ES-I3 (cell line): Measurements from ENCODE around the gene LTC4S.

Experiments
- H3K36me3 ChIP-seq: 2 replicates; pipeline ENCODE4 v1.6.1; 2013; ENCODE audit warnings: mild to moderate bottlenecking, low read length, control low read depth, moderate library complexity; ENCODE audit not compliant: insufficient read depth
- H3K4me1 ChIP-seq: 2 replicates; pipeline ENCODE4 v1.6.1; 2013; ENCODE audit warnings: mild to moderate bottlenecking, control low read depth, low read length; ENCODE audit not compliant: insufficient read depth
- H3K9ac ChIP-seq: 2 replicates; pipeline ENCODE4 v1.6.1; 2013; ENCODE audit warnings: low read depth, mild to moderate bottlenecking, low read length, moderate library complexity
- H3K9me3 ChIP-seq: 2 replicates; pipeline ENCODE4 v1.6.1; 2013; ENCODE audit warnings: mild to moderate bottlenecking, low read length, moderate library complexity; ENCODE audit not compliant: control insufficient read depth, insufficient read depth

Gene LTC4S

DNA sequence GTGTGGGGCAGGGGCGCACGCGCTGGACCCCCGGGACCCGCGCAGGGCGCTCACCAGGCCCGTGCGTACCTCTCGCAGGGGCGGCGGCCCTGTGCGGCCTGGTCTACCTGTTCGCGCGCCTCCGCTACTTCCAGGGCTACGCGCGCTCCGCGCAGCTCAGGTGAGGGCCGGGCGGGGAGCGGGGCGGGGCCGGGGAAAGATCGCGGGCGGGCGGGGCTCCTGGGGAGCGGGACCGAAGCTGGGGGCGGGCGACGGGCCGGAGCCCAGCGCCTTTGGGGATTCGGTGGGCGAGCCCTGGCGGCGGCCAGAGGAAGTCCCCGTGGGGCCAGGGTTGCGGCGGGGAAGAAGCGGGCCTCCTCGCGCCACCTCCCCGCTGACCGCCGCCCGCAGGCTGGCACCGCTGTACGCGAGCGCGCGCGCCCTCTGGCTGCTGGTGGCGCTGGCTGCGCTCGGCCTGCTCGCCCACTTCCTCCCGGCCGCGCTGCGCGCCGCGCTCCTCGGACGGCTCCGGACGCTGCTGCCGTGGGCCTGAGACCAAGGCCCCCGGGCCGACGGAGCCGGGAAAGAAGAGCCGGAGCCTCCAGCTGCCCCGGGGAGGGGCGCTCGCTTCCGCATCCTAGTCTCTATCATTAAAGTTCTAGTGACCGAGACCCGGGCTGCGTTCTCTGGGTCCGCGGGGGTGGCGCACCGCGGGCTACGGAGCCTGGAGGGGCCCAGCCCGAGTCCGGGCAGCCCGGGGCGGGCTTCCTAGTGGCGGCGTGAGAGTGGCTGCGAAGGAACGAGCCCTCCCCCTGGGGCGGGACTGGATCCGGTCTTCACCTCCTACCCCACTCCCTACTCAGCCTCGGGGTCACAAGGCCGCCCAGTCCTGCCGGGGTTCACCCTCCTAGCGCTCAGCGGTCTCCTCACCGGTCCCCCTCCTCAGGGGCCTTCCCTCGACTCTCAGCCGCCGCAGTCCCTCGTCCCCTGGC lies 2.4 kb downstream of the LTC4S start:
- peaks cover 6% of the 10 kb centered on the region; the same call in 1 of the 2 replicates for H3K4me1 ChIP-seq
- H3K36me3 ChIP-seq: no peaks in the 10 kb centered on the region
- peak overlapping the region; percentile 86 for H3K9ac ChIP-seq
- no peaks in the 10 kb centered on the region for H3K9me3 ChIP-seq

DNA sequence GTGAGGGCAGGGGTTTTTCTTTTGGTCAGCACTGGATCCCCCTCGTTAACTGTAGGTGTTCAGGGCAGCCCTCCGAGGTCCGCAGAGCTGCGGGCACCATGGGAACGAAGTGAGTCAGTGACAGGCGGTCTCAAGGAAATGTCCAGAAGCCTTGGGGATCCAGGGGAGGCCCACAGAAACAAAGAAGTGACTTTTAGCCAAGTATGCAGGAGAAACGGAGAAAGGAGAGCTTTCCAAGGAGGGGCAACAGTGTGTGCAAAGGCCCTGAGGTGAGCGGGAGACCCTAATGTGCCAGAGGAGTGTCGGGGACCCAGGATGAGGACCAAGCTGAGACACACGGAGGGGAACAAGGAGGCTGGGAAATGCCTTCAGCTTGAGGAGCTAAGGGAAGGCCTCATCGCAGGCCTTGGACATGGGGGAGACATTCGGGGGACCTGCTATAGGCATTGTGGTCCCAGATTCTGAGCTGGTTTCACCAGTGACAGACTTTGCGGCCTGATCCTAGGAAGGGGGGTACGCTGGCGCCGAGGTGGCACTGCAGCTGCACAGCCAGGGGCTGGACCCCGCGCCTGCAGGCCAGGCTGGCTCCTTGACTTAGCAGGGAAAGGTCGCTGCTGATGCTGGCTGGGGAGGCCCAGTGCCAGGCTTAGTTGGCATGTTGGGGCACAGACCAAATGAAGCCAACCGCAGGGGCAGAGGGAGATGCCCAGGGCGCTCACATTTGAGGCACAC lies 3.3 kb downstream of the LTC4S start:
- peak overlapping the region; percentile 86; the same call in 1 of the 2 replicates for H3K9ac ChIP-seq

DNA sequence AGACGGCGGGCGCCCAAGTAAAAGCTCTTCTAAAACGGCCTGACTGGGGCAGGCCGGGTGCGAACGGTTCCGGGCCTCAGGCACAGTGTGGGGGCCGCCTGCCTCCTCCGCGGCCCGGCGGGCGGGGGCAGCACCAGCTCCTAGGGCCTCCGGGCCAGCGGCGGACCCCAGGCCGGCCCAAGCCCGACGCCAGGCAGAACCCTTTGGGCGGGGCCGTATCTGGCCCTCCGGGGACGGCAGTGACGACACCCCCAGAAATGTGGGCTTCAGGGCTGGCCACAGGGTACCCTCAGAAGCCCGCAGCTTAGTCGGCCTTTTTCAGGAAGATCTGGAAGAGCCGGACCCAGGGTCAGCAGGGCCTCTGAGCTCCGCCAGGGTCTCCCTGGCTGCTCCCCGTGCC lies 4.0 kb downstream of the LTC4S start:
- H3K36me3 ChIP-seq: no peaks in the 10 kb centered on the region
- no peak overlapping the region for H3K9ac ChIP-seq
- H3K4me1 ChIP-seq: peaks cover 9% of the 10 kb centered on the region; the same call in 1 of the 2 replicates
- no peaks in the 10 kb centered on the region for H3K9me3 ChIP-seq

More for the DNA sequence above, 3.3 kb downstream of the LTC4S start:
- Histone ChIP-seq H3K36me3 (no peaks in the 10 kb centered on the region), H3K4me1 (peaks cover 6% of the 10 kb centered on the region; the same call in 1 of the 2 replicates), H3K9me3 (no peaks in the 10 kb centered on the region)

DNA sequence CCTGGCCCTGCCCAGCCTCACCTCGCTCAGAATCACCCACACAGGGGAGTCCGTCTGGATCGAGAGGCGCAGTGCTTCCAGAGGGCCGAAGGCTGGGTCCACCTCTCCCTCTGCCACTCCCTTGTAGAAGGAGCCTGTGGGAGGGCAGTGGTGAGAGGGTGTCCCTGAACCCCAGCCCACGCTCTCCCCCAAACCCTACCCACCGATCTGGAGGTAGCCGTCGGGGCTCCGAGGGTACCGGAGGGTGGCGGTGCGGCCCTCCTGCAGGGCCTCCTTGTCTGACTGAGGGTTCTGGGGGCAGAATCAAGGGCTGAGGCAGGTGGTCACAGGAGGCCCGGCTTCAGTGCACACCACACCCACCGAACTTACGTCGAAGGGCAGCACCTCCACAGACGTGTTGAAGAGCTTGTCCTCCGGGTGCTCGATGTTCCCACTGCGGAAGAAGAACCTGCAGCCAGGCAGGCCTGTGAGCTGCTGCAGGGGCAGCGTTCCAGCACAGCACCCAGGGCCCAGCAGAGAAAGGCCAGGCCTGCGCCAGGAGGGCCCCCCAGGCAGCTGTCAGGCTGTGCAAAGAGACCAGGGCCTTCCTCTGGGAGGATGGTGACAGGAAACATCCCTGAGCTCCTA lies 4.5 kb downstream of the LTC4S start:
- Histone ChIP-seq H3K4me1 (peaks cover 14% of the 10 kb centered on the region), H3K9me3 (no peaks in the 10 kb centered on the region), H3K36me3 (no peaks in the 10 kb centered on the region), H3K9ac (no peak overlapping the region)

DNA sequence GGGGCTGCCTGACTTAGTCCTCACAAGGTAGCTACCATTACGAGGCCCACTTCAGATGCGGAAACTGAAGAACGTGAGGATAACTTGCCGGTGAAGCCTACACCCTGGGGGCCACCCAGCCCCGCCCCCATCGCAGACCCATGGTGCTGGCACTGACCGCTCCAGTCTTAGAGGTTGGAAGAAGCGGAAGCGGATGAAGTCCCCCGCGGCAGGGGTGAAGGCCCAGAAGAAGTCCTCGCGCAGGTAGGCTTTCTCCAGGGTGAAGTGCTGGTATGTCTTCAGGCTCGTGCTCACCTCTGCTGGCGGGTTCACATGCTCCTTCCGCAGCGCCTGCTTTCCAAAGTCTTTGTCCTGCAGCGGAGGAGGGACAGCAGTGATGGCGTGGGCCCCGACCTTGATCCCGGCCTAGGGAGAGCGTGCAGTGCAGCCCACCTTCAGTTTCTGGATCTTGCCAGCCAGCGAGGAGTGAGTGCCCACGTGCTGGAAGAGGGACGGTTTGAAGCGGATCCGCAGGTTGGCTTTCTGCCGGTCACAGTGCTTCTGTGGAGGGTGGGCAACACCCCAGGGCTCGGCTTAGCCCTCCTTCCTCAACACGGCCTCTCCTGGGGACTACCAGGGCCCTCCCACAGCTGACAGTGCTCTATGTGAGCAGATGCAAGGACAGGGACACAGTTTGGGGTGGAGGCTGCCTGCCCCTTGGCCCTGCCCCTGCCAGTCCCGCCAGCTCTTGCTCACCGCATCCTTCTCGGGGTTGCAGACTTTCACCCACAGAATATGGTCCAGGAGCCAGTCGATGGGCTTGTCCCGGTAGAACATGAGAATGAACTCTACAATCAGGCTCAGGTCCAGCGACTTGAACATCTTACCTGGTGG lies 5.2 kb downstream of the LTC4S start:
- Histone ChIP-seq H3K36me3 (no peaks in the 10 kb centered on the region), H3K9ac (no peak overlapping the region), H3K9me3 (no peaks in the 10 kb centered on the region), H3K4me1 (peaks cover 15% of the 10 kb centered on the region)

DNA sequence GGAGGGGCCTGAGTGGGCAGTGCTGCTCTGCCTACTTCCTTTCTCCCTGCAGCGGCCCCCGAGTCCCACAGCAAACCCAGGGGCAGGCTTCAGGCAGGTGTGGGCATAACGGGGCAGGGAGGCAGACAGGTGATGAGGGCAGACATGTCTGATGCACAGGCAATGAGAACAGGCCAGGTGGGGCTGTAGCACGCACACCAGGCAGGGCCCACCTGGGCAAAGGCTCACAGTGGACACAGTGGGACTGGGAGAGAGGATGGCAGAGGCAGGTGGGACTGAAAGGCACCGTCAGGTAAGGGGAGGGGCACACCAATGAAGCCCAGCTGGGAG lies 5.8 kb downstream of the LTC4S start:
- no peaks in the 10 kb centered on the region for H3K9me3 ChIP-seq
- no peak overlapping the region for H3K9ac ChIP-seq
- peaks cover 10% of the 10 kb centered on the region for H3K4me1 ChIP-seq
- H3K36me3 ChIP-seq: no peaks in the 10 kb centered on the region

DNA sequence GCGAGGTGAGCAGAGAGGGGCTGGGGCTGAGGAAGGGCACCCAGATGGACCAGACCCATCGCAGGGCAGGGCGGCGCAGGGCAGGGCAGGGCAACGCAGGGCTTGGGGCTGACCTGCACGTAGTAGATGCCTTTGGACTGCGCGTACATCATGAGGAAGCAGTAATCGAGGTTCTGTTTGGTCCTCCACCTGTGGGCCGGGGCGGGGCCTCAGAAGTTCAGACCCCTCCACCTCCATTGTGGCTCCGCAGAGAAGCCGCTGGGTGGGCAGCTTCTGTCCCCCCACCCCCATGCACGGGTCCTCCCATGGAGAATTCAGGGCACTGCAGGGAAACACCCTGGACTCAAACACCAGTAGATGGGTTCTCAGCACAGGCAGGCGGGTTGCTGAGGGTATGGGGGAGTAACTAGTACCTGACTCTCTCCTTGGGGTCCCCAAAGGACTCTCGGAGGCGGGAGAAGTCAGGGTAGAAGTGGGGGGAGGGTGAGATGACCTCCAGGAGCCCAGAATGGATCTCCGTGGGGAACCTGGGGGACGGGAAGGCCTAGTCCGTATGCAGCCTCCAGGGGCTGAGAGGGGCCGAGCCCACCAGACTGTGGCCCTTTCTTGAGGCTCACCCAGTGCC lies 6.4 kb downstream of the LTC4S start:
- H3K9me3 ChIP-seq: no peaks in the 10 kb centered on the region
- H3K36me3 ChIP-seq: no peaks in the 10 kb centered on the region
- no peak overlapping the region for H3K9ac ChIP-seq
- H3K4me1 ChIP-seq: peaks cover 9% of the 10 kb centered on the region

DNA sequence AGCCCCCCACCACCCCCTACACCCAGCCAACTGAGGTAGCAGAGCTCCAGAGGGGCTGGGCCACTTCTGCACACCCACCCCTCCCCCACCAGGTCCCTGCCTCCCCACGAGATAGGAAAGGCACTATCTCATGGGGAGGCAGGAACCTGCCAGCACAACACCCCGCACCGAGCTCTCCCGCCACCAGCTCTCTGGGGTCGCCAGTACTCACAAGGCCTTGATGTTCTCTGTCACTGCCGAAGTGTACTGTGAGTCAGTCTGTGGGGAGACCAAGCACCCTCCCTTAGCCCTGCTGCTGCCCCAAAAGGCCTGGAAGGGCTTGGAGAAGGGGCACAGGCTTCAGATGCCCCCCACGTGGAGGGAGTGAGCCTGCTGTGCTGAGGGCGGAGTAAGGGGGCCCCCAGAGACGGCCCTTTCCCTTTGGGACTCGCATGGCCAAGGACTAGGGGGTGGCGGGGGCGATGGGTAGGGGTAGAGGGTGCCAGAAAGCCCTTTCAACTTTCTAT lies 7.0 kb downstream of the LTC4S start:
- Histone ChIP-seq H3K36me3 (no peaks in the 10 kb centered on the region), H3K9ac (no peak overlapping the region), H3K4me1 (peaks cover 9% of the 10 kb centered on the region), H3K9me3 (no peaks in the 10 kb centered on the region)

DNA sequence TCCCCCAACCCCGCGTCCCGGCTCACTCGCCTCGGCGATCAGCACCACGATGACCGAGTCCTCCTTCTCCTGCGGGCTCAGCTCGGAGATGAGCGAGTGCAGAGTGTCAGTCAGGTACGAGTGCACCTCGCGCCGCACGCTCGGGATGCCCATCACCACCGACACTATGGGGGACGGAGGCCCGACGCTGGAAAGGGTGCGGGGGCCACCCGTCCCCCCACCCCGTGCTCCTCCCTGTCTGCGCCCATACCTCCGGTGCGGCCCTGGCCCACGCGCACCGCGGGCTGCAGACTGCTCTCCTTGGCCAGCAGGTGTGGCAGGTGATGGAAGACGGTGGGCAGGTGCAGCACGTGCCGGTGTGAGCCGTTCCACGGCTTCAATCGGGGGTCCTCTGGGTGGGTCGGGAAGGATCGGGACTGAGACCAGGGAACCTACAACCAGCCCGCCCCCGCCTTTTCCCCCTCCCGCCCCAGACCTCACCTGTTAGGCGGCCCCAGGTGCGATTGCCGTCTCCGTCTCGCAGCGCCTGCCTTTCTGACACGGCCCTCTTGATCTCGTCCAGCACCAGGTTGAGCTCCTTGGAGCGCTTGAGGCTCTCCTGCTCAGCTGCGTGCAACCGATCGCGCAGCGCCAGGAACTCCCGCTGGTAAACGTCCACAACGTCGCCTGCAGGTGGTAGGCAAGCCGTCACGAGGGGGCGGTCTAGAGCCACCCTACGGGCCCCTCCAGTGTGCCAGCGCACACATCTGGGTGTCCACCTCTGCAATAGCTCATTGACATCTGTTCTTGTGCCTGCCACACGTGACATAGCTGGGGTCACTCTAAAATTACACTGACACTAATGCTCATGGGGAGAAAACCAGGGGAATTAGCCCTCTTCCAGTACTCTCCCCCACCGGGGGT lies 7.8 kb downstream of the LTC4S start:
- Histone ChIP-seq H3K9ac (no peak overlapping the region), H3K9me3 (no peaks in the 10 kb centered on the region), H3K36me3 (no peaks in the 10 kb centered on the region), H3K4me1 (peaks cover 9% of the 10 kb centered on the region)

DNA sequence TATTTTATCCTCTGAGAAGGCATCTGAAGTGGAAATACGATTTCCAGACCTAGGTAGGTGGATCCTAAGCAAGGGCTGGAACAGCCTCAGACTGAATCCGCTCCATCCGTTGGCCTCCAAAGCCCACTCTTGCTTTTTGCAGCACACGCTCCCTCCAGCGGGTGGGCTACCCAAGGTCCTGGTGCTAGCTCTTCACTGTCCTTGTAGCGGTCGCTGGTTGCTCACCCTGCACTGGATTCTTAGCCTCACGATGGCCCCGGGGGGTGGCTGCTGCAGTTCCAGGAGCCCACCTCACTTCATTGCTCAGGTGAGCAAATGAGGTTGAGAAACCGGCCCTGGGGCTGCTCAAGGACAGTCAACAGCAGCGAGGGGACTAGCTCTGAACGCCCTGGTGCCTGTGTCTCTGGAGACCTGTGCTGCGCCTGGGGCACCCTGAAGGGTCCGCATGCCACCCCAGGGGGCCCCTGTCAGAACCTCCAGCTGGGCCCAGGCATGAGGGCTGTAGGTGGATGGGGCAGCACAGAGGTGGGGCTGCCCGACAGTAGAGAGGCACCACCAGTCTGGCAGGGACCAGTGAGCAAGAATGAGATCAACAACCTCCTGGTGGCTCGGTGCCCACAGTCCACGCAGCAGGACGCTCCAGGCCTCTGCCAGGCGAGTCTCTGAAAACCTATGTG lies 8.6 kb downstream of the LTC4S start:
- peaks cover 9% of the 10 kb centered on the region for H3K4me1 ChIP-seq

DNA sequence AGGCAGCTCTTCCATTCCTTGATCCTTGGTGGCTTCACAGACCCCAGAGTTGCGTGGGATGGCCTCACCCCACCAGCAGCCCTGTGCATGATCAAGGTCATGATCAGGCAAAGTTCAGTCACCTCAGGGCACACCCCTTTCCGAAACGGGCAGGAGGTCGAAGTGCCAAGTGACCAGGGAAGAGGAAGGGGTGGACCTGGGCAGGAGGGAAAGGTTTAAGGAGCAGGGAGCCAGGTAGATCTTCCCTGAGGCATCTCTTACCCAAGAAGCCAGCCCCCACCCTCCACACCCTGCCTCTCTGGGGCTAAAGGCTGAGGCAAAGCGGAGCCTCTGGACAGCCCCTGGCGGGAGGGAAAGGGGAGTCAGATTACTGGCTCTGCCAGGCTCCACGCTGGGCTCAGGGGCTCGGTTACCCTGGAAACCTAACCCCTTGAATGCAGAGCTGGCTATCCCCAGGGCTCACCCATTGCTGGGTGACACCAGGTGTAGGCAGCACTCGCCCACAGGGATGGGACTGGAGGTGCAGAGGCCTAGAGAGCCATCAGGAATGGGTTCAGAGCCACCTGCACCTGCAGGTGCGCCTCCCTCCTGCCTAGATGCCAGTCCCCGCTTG lies 9.3 kb downstream of the LTC4S start:
- no peak overlapping the region for H3K9ac ChIP-seq
- H3K36me3 ChIP-seq: no peaks in the 10 kb centered on the region
- H3K4me1 ChIP-seq: peaks cover 9% of the 10 kb centered on the region
- no peaks in the 10 kb centered on the region for H3K9me3 ChIP-seq

More for the DNA sequence above, 8.6 kb downstream of the LTC4S start:
- no peaks in the 10 kb centered on the region for H3K36me3 ChIP-seq
- H3K9me3 ChIP-seq: no peaks in the 10 kb centered on the region
- H3K9ac ChIP-seq: no peak overlapping the region
